ENCODE results near the gene SMURF2.
A peak's percentile ranks its signal among the peaks of the same experiment; 100 is the strongest.

The SMURF2 gene

DNA sequence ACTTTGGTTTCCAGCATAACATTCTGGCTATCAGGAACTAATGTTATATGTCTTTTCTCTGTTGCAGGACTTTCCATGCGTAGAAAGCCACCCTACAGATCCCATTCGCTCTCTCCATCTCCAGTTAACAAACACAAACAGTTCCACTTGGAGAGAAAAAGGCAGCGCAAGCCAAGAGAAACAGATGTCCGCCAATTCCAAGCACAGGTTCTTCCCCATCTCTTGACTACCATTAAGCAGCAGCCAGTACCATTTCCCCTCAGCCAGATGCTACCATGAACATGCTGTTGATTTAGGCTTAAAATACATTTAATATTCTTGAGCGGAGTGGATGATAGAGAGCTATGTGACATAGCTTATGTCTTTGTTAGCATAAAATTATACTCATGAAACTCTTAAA is 132.9 kb downstream of the SMURF2 start:
- DNase-seq (ENCODE audit: low spot score in 2 of 2), result no peak
- no peak for ATAC-seq
- Mint-ChIP-seq H3K4me3 (no peak overlapping the region), H3K36me3 (peaks cover 100% of the 10 kb centered on the region), H3K27ac (peak overlapping the region; percentile 23), H3K9me3 (no peaks in the 10 kb centered on the region), H3K4me1 (peaks cover 10% of the 10 kb centered on the region)

GRCh38 chr17:64527914-64528313 is 134.2 kb downstream of the SMURF2 start:
- peaks cover 100% of the 10 kb centered on the region for H3K36me3 Mint-ChIP-seq
- no peak for DNase-seq (ENCODE audit: low spot score in 2 of 2)
- ATAC-seq, result no peak
- H3K4me1 Mint-ChIP-seq, result no peaks in the 10 kb centered on the region
- peak overlapping the region; percentile 23 for H3K27ac Mint-ChIP-seq
- no peaks in the 10 kb centered on the region for H3K9me3 Mint-ChIP-seq
- H3K4me3 Mint-ChIP-seq, result no peak overlapping the region

- Mint-ChIP-seq H3K27ac (no peak overlapping the region), H3K4me3 (no peak overlapping the region), H3K36me3 (peaks cover 100% of the 10 kb centered on the region), H3K4me1 (peaks cover 7% of the 10 kb centered on the region), H3K9me3 (no peaks in the 10 kb centered on the region)
- ATAC-seq (no peak), DNase-seq (ENCODE audit: low spot score in 2 of 2) (no peak)
Measured at GRCh38 chr17:64520359-64520758, 141.7 kb downstream of the SMURF2 start.

DNA sequence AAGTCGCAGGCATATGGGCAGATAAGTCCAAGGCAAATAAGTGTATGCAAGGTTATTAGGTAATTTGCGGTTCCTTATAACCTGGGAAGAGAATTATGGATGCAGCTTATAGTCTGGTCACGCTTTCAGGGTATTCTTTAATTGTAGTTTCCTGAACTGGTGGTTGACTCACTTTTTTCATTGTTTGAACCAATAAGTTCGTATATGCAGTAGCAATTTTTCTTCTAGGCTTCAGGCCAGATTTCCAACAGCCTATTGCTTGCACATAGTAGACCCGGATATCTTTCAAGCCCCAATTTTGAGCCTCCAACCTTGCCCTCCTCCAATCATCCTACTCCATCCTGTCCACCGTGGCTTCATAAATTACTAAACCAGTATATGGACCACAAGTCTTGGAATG is 142.5 kb downstream of the SMURF2 start:
- no peak for ATAC-seq
- peak overlapping the region; percentile 37 for H3K27ac Mint-ChIP-seq
- peaks cover 14% of the 10 kb centered on the region for H3K4me1 Mint-ChIP-seq
- no peak for DNase-seq (ENCODE audit: low spot score in 2 of 2)
- H3K36me3 Mint-ChIP-seq, result peaks cover 100% of the 10 kb centered on the region
- H3K4me3 Mint-ChIP-seq, result no peak overlapping the region
- no peaks in the 10 kb centered on the region for H3K9me3 Mint-ChIP-seq

- no peak overlapping the region for H3K4me3 Mint-ChIP-seq
- H3K36me3 Mint-ChIP-seq, result peaks cover 100% of the 10 kb centered on the region
Measured at GRCh38 chr17:64515829-64516228, 146.3 kb downstream of the SMURF2 start.

DNA sequence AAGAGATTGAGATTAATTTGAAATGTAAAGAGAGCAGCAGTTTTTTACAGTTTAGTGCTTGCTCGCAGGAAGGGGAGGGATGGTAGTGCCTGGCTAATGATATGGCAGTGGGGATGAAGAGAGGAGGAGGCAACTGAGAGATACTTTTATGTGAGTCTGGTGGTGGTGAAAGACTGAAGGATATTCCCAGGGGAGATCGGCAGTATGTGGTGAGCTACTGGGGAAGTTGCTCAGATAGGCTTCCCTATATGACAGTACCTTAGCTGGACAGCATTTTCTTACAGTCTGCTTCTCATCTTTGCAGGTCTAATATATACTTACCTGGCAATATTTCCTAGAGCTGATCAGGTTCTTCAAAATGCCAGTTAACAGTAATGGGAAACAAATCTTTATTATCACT is 146.7 kb downstream of the SMURF2 start:
- H3K4me3 Mint-ChIP-seq, result no peak overlapping the region
- peak overlapping the region; percentile 46 for H3K27ac Mint-ChIP-seq
- ATAC-seq (no peak), DNase-seq (ENCODE audit: low spot score in 2 of 2) (no peak)
- H3K9me3 Mint-ChIP-seq, result no peaks in the 10 kb centered on the region
- H3K4me1 Mint-ChIP-seq, result peaks cover 14% of the 10 kb centered on the region
- peaks cover 100% of the 10 kb centered on the region for H3K36me3 Mint-ChIP-seq

More at GRCh38 chr17:64515829-64516228, 146.3 kb downstream of the SMURF2 start:
- H3K9me3 Mint-ChIP-seq, result no peaks in the 10 kb centered on the region
- DNase-seq (ENCODE audit: low spot score in 2 of 2), result no peak
- peak overlapping the region; percentile 46 for H3K27ac Mint-ChIP-seq
- no peak for ATAC-seq
- H3K4me1 Mint-ChIP-seq, result peaks cover 14% of the 10 kb centered on the region

- H3K9me3 Mint-ChIP-seq, result no peaks in the 10 kb centered on the region
- H3K27ac Mint-ChIP-seq, result no peak overlapping the region
- ATAC-seq (no peak), DNase-seq (ENCODE audit: low spot score in 2 of 2) (no peak)
- H3K36me3 Mint-ChIP-seq, result peaks cover 97% of the 10 kb centered on the region
- peak overlapping the region; percentile 97 for H3K4me3 Mint-ChIP-seq
- peaks cover 37% of the 10 kb centered on the region for H3K4me1 Mint-ChIP-seq
Measured at GRCh38 chr17:64509179-64509578, 152.9 kb downstream of the SMURF2 start.

DNA sequence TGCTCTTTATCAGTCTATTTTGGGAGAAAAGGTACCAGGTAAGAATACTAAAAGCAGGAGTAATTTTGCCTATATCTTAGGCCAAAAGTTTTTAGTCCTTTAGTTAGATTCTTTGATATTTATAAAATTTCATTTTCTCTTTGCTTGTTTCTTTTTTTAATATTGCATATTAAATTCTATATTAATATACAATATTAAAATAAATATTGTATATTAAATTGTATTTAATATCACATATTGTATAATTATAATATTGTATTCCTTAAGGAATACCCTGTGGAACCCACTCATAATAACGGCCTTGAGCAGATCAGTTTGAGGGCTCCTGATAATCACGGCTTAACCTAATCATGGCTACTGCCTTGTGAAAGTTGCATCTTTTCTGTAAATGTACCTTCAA is 153.4 kb downstream of the SMURF2 start:
- Mint-ChIP-seq H3K4me1 (peaks cover 42% of the 10 kb centered on the region), H3K36me3 (peaks cover 97% of the 10 kb centered on the region), H3K9me3 (no peaks in the 10 kb centered on the region), H3K4me3 (peak overlapping the region; percentile 97), H3K27ac (peak overlapping the region; percentile 29)
- ATAC-seq (no peak), DNase-seq (ENCODE audit: low spot score in 2 of 2) (no peak)

DNA sequence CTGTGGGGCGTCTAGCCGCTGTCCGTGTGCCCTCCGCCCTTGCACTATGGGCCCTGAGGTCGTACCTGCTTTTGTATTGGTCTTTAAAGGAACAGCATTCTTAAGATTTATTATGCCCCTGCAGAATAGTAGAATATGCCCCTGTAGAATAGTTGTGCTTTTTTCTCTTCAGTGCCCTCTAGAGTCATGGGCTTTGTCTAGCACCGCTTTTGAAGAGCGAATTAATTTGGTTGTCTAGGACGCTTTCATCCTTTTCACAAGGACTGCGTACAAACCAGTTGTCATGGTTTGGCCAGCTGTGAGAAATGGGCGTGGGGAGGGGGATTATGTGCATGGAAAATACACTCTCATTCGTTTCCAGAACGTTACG is 154.7 kb downstream of the SMURF2 start:
- Mint-ChIP-seq H3K9me3 (no peaks in the 10 kb centered on the region), H3K4me3 (peak overlapping the region; percentile 97), H3K27ac (peak overlapping the region; percentile 100), H3K36me3 (peaks cover 97% of the 10 kb centered on the region), H3K4me1 (peaks cover 54% of the 10 kb centered on the region)
- peak; percentile 38 for ATAC-seq
- DNase-seq (ENCODE audit: low spot score in 2 of 2), result no peak

DNA sequence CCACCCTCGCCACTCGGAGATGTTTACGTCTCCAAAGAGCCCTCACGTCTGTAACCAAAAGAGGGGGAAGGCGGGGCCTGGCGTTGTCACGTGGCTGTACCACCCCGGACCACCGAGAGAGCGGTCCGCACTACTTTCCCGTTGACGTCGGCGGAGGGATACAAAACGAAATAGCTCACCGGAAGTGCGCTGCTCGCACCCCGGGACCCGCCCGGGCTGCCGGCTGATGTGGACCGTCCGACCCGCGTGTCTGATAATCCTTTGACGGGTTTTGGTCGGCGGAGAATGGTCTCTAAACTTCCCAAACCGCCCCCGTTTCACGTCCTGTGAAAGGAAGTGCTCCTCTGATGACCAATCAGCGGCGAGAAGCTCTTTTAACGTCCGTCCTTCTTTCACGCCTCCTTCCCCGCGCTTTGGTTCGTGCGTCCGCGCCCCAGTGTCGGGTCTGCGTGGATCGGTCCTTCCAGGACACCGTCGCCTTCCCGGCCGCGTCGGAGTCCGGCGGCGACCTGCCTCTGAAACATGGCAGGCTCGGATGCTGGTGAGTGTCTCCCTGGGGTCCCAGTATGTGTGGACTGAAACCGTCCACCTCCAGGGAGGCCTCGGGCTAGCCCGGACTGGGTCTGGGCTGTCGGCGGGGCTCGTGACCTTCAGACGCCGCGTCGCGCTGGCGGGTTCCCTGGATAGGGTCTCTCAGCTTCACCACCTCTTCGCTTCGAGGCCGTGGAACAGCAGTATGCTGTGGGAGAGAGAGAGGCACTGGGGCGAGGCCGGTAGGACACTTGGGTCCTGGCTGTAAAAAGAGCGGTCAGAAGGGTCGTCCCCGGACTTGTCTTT is 155.3 kb downstream of the SMURF2 start, which contains the start of gene CEP95:
Gene CEP95, plus strand, starts transcription at position 402 of the 837 bp plus-strand sequence. Its CDS starts 121 bp downstream, at position 523.
- H3K27ac Mint-ChIP-seq, result peak within 1 kb of the TSS; percentile 100
- peaks cover 97% of the 10 kb centered on the region for H3K36me3 Mint-ChIP-seq
- H3K4me3 Mint-ChIP-seq, result peak within 1 kb of the TSS; percentile 97
- DNase-seq (ENCODE audit: low spot score in 2 of 2), result peak; percentile 91 to 99
- H3K4me1 Mint-ChIP-seq, result peaks cover 60% of the 10 kb centered on the region
- no peaks in the 10 kb centered on the region for H3K9me3 Mint-ChIP-seq
- ATAC-seq, result peak; percentile 78

GRCh38 chr17:64506201-64506575 is 155.9 kb downstream of the SMURF2 start, which contains the start of gene DDX5:
TSS of gene DDX5 (minus strand) at chr17:64506289. CDS start at chr17:64506119, 170 bp downstream.
- ATAC-seq (no peak), DNase-seq (ENCODE audit: low spot score in 2 of 2) (peak; percentile 96 to 99)
- Mint-ChIP-seq H3K9me3 (no peaks in the 10 kb centered on the region), H3K36me3 (peaks cover 97% of the 10 kb centered on the region), H3K27ac (peak within 1 kb of the TSS; percentile 100), H3K4me1 (peaks cover 67% of the 10 kb centered on the region), H3K4me3 (peak within 1 kb of the TSS; percentile 97)

DNA sequence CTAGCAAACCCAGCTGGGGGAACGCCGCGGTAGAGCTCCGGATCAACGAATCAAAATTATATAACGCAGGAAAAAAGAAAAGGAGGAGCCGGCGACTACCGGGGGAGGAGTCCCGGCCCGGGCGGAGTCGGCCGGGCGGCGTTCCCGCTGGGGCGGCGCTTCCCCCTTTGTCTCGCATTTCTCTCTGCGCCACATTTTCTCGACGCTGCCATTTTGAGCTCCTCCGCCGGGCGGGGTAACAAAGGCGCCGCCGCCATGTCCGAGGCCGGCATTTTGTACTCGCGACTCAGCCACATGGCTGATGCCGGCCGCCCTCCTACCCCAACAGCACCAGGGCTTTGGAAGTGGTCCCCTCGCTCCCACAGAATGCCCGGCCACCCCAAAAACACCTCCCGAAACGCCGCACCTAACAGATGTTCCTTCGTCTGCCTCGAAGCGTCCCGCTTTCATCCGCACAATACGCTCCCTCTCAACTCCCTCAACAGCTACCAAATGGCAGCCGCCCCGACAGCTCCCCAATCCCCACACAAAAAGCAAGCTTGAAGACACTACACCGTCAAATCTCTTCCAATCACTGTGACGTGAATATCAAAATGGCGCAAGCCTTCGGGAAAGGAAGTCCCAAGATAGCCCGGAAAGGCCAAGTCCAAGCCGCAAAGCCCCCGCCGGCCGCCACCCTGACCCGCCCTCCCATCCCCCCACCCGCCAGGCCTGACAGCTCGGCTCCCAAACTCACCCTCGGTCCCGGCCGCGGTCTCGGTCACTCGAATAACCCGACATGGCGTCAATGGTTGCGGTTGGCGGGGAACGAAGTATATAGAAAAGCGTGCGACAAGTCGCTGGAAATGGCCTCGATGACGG is 156.5 kb downstream of the SMURF2 start:
- Mint-ChIP-seq H3K4me1 (peaks cover 73% of the 10 kb centered on the region), H3K36me3 (peaks cover 97% of the 10 kb centered on the region), H3K9me3 (no peaks in the 10 kb centered on the region), H3K4me3 (peak overlapping the region; percentile 97), H3K27ac (peak overlapping the region; percentile 100)
- peak; percentile 47 for ATAC-seq
- DNase-seq (ENCODE audit: low spot score in 2 of 2), result peak; percentile 71 to 90

GRCh38 chr17:64504769-64505339 is 157.3 kb downstream of the SMURF2 start:
- H3K36me3 Mint-ChIP-seq, result peaks cover 97% of the 10 kb centered on the region
- peak; percentile 34 for ATAC-seq
- no peak for DNase-seq (ENCODE audit: low spot score in 2 of 2)
- H3K4me3 Mint-ChIP-seq, result peak overlapping the region; percentile 97
- H3K27ac Mint-ChIP-seq, result peak overlapping the region; percentile 100
- peaks cover 80% of the 10 kb centered on the region for H3K4me1 Mint-ChIP-seq
- no peaks in the 10 kb centered on the region for H3K9me3 Mint-ChIP-seq

DNA sequence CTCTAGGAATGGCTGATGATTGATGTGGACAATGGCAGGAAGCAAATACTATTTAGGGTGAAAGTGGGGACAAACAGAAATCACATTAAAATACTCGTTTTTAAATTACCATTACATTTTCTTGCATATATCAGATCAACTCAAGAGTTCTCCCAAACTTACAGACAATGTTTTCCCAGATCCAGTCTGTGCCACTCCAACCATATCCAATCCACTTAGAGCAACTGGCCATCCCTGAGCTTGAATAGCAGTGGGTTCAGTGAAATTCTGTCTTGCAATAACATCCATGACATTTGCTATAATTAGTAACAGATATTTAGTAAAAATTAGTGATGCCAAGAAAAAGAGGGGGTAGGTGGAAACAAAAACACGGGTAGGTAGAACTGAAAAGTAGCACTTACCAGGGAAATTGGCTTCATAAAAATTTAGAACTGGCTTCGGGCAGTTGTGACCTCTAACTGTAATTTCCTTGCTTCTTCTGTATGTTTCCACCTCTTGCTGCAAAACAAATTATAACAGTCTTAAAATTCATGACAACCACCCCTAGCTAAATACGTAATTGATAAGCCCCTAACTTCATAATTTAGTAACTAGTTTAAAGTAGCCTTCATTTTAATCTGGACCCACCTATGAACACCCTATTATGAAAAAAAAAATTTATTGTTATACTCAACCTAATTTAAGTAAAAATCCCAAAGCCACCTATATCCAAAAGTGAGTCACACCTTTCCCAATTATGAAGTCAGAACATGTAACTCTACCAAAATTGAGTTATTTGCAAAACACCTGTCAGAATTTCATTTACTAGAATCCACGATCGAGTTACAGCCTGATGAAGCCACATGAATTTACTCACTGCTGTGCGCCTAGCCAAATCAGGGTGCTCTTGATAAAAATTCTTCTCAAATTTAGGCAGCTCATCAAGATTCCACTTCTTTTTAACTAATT is 158.0 kb downstream of the SMURF2 start:
- Mint-ChIP-seq H3K36me3 (peaks cover 97% of the 10 kb centered on the region), H3K4me3 (peak overlapping the region; percentile 97), H3K4me1 (peaks cover 86% of the 10 kb centered on the region), H3K27ac (peak overlapping the region; percentile 100), H3K9me3 (no peaks in the 10 kb centered on the region)
- no peak for ATAC-seq
- DNase-seq (ENCODE audit: low spot score in 2 of 2), result no peak
